ENCODE results near the gene TOGARAM2. TPM values are rescaled to one million over a fixed set of nuclear protein-coding genes. Genes with fewer than 3 reads are reported as not detected.

Gene TOGARAM2
- total RNA-seq, 1 donor from 2014 or later, result not detected

DNA sequence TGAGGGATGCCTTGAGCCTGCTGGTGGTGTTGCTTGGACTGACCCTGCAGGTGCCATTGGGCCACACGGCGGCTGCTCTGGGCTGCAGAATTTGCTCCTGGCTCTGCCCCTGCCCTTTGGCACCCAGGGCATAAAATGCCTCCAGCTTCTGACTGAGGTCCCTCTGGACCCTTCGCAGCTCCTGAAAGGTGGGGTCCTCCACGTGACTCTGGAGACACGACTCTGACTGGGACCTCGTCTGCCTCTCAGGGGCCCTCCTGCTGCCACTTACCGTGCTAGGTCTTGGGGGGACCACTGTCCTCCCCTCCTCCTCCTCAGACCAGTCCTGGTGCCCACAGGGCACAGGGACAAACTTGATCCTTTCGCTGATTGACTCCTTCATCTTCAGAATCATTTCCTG lies 91.2 kb downstream of the TOGARAM2 start:
- no peaks in the 10 kb centered on the region for H3K36me3 ChIP-seq (ENCODE audit: control insufficient read depth, insufficient read depth, low read length)
- TF ChIP-seq, protein P1, sequence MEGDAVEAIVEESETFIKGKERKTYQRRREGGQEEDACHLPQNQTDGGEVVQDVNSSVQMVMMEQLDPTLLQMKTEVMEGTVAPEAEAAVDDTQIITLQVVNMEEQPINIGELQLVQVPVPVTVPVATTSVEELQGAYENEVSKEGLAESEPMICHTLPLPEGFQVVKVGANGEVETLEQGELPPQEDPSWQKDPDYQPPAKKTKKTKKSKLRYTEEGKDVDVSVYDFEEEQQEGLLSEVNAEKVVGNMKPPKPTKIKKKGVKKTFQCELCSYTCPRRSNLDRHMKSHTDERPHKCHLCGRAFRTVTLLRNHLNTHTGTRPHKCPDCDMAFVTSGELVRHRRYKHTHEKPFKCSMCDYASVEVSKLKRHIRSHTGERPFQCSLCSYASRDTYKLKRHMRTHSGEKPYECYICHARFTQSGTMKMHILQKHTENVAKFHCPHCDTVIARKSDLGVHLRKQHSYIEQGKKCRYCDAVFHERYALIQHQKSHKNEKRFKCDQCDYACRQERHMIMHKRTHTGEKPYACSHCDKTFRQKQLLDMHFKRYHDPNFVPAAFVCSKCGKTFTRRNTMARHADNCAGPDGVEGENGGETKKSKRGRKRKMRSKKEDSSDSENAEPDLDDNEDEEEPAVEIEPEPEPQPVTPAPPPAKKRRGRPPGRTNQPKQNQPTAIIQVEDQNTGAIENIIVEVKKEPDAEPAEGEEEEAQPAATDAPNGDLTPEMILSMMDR (IDR thresholded peaks at IDR 0.05; ENCODE audit: insufficient read depth, low read length, poor library complexity, severe bottlenecking), result no peak

DNA sequence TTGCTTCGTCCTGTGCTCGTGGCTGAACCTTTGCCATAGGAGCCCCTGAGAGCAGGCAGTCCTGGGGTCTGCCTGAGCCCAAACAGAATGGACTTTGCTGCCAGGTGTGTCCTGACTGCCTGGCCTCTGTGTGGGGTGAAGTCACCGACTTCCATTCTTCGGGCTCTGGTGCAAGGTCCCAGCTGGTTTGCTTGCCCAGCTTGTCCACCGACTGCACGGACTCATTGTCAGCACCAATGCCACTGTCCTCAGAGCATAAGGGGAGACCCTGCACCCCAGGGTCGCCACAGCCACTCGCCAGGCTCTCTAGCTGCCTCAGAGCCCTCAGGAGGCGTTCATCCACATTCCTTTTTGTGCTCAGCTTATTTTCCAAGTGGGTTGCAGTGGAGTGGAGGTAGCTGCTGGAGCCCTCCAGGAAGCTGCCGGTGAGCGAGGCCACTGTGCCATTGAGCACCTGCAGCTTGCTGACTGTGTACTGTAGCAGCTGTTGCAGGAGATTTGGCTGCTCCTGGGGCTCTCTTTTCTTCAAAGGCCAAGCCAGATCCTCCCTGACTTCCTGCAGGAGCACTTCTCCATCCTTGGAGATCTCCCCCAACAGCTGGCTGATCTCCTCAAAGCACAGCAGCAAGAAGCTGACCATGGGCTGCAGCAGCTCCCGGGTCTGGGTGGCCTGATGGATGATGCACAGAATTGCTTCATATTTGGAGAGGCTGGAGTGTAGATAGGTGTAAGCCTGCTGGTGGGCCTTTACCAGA lies 92.0 kb downstream of the TOGARAM2 start:
- Histone ChIP-seq H3K36me3 (ENCODE audit: control insufficient read depth, insufficient read depth, low read length) (no peaks in the 10 kb centered on the region), H3K4me3 (ENCODE audit: low read depth, low read length) (no peak overlapping the region), H3K27me3 (ENCODE audit: control insufficient read depth, insufficient read depth, low read length) (peaks cover 2% of the 10 kb centered on the region)
- DNase-seq (ENCODE audit: low read depth), result no peak
- TF ChIP-seq, protein P1 (IDR thresholded peaks at IDR 0.05; ENCODE audit: insufficient read depth, low read length, poor library complexity, severe bottlenecking), result no peak

More for the DNA sequence above, 91.2 kb downstream of the TOGARAM2 start:
- Histone ChIP-seq H3K27me3 (ENCODE audit: control insufficient read depth, insufficient read depth, low read length) (peaks cover 2% of the 10 kb centered on the region), H3K4me3 (ENCODE audit: low read depth, low read length) (no peak overlapping the region)
- DNase-seq (ENCODE audit: low read depth), result no peak

DNA sequence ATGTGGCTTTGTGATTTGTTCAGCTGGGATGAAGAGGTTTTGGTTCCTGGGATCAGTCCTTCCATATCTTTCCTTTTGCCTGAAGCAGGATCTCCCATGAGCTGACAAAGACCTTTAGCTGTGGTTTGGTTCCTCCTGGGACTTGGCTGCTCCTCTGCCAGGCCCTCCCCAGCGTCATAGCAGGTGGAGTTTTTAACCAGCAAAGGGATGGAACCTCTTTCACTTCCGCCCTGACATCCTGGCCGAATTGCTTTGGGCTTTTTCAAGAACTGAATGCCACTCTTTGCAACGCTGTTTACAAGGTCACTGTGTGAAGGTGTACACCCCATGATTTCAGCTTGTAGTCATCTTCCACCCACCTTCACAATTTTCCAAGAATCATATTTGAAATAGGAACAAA lies 92.8 kb downstream of the TOGARAM2 start:
- TF ChIP-seq, protein P1 (IDR thresholded peaks at IDR 0.05; ENCODE audit: insufficient read depth, low read length, poor library complexity, severe bottlenecking), result no peak
- Histone ChIP-seq H3K36me3 (ENCODE audit: control insufficient read depth, insufficient read depth, low read length) (no peaks in the 10 kb centered on the region), H3K4me3 (ENCODE audit: low read depth, low read length) (no peak overlapping the region), H3K27me3 (ENCODE audit: control insufficient read depth, insufficient read depth, low read length) (peaks cover 2% of the 10 kb centered on the region)
- no peak for DNase-seq (ENCODE audit: low read depth)

DNA sequence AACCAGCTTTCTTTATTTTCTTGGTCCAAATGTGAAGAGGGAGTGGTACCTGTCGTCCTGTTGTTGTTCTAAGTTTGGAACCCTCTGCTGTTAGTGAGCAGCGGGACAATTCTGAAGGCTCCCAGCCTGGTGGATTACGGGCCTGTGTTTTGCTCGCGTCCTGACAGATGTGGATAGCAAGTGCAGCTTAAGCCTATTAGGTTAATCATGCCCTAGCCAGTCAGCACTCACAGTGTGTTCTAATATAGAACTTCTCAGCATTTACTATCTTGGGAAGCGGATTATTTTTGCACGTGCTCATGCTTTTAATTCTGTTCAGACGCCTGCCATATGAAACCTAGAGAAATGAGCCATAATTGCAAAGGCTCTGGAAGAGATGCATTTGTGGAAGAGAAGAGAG lies 93.3 kb downstream of the TOGARAM2 start, which contains the start of gene PCARE:
Gene PCARE, minus strand, starts transcription at position 113 of the 400 bp plus-strand sequence. CDS start 262 bp downstream, outside the sequence.
- TF ChIP-seq, protein P1 (IDR thresholded peaks at IDR 0.05; ENCODE audit: insufficient read depth, low read length, poor library complexity, severe bottlenecking), result no peak
- Histone ChIP-seq H3K36me3 (ENCODE audit: control insufficient read depth, insufficient read depth, low read length) (no peaks in the 10 kb centered on the region), H3K27me3 (ENCODE audit: control insufficient read depth, insufficient read depth, low read length) (peaks cover 2% of the 10 kb centered on the region), H3K4me3 (ENCODE audit: low read depth, low read length) (no peak within 1 kb of the TSS)
- no peak for DNase-seq (ENCODE audit: low read depth)

DNA sequence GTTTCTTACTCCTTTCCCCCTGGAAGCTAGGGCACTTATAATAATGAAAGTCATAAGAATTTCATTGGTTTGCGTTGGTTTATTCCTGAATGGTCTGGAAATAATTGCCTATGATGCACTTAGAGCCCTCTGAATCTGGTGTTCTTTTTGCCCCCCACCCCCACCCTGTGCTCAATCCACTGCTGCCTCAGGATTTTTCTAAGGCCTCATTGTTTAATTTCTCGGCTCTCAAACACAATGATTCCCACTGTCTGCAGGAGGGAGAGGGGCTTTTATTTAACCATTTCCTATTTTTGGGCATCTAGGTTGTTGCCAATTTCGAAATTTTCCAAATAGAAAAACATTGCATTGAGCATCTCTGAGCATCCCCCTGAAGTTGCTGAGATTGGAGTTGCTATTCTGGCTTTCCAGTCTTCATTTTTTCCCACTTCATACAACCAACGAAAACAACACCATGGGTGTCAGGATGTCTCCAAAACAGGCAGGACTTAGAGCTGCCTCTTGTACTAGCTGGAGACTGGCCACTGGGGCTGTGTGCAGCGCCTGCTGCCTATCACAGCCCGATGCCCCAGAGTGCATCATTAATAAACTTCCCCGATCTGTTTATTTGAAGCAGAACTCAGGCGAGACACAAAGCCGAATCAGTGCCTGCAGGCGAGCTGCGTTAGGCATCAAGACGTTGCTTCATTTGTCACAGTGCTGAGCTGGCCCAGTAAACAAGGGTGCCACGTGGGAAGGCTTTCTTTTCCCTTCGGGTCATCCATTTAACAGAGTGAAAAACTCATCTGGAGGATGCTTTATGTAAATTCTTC lies 95.0 kb downstream of the TOGARAM2 start:
- no peaks in the 10 kb centered on the region for H3K36me3 ChIP-seq (ENCODE audit: control insufficient read depth, insufficient read depth, low read length)
- peaks cover 1% of the 10 kb centered on the region for H3K27me3 ChIP-seq (ENCODE audit: control insufficient read depth, insufficient read depth, low read length)
- DNase-seq (ENCODE audit: low read depth), result no peak
- H3K4me3 ChIP-seq (ENCODE audit: low read depth, low read length), result no peak overlapping the region
- TF ChIP-seq, protein P1 (IDR thresholded peaks at IDR 0.05; ENCODE audit: insufficient read depth, low read length, poor library complexity, severe bottlenecking), result no peak

All from kidney epithelial cell (primary cell).